NCI-H82 treated with DMSO at 0.1 percent for 48 hours (cell line): ENCODE data around the gene CLCNKA.
A peak's percentile ranks its signal among the peaks of the same experiment; 100 is the strongest.
"Not testable (repeated sequence)": the region's sequence is repeated elsewhere in the genome, so short reads cannot be mapped to it uniquely, and the experiment has no call there.

Experiments
- DNase-seq: peaks from one replicate; lab custom pipeline; 2025; ENCODE audit not compliant: unreplicated experiment; lab: John Stamatoyannopoulos, UW

Gene CLCNKA

DNA sequence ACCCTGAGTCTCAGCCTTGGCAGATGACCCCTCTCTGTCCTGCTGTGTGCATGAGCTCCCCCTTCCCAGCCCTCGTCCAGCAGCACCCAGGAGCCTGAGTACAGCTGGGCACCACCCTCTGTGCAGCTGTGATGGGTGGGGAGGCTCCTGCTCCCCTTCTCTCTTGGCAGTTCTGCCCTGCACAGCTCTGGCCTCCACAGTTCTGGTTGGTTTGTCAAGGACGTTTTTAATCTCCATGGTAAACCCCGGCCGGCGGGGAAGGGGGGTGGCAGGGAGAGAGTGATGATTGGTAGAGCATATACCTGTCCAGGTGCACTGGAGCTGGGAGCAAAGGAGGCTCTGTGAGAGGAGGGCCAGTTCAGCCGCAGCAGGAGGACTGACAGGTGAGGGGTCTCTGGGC, at the start of gene CLCNKA:
TSS of gene CLCNKA (plus strand) at position 356 of the 400 bp plus-strand sequence. CDS start 584 bp downstream, outside the sequence.
- DNase-seq, result no peak

- DNase-seq, result no peak
Measured at GRCh38 chr1:15972409-15972808, 49.4 kb upstream of the CLCNKA start.

DNA sequence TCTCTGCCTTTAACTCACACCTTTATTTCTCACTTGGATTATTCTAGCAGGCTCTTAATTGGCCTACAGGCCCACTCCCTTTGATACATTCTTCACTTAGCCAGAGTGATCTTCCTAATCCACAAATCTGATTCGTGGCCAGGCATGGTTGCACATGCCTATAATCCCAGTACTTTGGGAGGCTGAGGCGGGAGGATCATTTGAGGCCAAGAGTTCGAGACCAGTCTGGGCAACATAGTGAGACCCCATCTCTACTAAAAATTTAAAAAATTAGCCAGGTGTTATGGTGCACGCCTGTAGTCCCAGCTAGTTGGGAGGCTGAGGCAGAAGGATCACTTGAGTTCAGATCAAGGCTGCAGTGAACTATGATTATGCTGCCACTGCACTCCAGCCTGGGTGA, 48.1 kb upstream of the CLCNKA start:
- no peak for DNase-seq

GRCh38 chr1:15974855-15975254, 47.0 kb upstream of the CLCNKA start:
- DNase-seq, result no peak

- no peak for DNase-seq
Measured at GRCh38 chr1:15975358-15975804, 46.5 kb upstream of the CLCNKA start.

DNA sequence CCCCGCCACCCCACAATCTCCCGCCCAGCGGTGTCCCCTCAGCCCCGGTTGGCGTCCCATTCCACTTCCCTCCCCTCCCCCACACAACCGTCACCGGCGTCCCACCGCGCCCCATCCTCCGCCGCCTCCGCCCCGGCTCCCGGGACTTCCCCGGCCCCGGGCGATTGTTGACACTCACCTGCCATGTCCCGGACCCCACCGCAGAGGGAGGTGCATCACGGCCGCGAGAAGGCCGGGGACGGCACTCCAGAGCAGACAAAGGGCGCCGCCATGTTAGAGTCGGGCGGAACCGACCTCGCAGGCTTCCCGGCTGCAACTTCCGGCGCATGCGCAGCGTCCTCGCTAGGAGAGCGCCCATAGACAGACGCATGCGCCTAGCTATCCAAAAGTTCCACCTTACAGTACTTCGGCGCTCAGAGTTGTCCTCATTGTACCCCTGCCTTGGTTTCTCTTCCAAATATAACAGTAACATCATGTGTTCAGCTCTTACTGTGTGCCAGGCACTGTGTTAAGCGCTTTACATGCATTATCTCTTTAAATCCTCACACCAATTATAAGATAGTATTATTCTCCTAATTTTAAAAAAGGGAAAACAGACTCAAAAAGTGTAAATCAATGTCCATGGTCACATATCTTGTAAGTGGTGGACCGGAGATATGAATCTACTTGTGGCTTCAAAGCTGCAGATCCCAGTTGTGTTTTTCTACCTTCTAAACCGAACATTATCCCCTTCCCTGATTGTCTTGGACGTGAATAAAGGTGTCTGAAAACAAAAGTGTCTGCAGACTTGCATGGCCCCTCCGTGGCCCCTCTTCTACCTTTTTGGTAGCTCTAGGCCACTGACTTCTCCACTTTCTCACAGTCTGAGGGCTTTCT, 45.8 kb upstream of the CLCNKA start, which contains the start of gene ZBTB17:
TSS of gene ZBTB17 (minus strand) at position 297 of the 876 bp plus-strand sequence. CDS start 27,606 bp downstream, outside the sequence.
- peak; percentile 86 for DNase-seq

DNA sequence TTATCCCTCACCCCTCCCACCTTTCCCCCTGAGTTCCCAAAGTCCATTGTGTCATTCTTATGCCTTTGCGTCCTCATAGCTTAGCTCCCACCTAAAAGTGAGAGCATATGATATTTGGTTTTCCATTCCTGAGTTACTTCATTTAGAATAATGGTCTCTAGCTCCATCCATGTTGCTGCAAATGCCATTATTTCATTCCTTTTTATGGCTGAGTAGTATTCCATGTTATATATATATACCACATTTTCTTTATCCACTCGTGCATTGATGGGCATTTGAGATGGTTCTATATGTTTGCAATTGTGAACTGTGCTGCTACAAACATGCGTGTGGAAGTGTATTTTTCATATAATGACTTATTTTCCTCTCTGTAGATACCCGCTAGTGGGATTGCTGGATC, 43.9 kb upstream of the CLCNKA start:
- not testable (repeated sequence) for DNase-seq

- DNase-seq, result no peak
Measured at GRCh38 chr1:15981679-15982078, 40.2 kb upstream of the CLCNKA start.

DNA sequence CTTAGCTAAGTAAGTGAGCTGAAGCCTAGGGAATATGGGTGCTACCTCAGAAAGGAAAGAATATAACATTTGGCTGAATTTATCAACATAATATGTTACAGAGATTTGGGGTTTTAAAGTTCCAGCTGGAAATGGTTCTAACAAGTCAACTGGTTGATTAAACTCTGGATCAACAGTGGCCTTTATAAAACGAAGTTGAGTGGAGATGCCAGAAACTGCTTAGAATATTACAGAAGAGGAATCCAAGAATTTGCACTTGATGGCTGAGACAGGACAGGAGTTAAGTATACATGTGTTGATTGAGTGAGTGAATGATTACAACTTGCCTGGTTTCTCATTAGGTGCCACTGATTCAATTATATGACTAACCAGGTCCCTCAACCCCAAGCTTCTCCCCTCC, 38.6 kb upstream of the CLCNKA start:
- DNase-seq, result no peak

DNA sequence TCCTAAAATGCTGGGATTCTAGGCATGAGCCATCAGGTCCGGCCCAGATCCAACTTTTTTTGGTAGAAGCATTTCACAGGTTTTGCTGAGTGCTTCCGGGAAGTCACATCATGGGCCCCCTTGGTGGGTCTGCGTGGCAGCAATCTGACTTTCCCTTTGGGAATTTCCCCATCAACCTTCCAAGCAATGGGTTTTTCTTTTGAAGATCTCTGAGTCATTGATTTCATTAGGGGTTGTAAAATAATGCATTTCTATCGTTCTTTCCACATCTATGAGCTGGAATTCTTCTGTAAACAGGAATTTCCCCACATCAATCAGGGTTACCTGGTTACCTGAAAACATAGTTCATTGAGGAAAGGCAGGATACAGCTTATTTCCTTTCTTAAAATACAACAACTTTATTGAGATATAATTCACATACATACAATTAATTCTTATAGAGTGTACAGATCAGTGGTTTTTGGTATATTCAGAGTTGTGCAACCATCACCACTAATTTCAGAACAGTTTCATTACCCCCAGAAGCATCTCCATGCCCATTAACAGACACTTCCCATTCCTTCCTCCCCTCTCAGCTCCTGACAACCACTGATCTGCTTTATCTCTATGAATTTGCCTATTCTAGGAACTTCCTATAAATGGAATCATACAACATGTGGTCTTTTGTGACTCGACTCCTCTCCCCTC, 36.1 kb upstream of the CLCNKA start:
- DNase-seq, result no peak

GRCh38 chr1:15988856-15989736, 32.7 kb upstream of the CLCNKA start:
- DNase-seq, result no peak

DNA sequence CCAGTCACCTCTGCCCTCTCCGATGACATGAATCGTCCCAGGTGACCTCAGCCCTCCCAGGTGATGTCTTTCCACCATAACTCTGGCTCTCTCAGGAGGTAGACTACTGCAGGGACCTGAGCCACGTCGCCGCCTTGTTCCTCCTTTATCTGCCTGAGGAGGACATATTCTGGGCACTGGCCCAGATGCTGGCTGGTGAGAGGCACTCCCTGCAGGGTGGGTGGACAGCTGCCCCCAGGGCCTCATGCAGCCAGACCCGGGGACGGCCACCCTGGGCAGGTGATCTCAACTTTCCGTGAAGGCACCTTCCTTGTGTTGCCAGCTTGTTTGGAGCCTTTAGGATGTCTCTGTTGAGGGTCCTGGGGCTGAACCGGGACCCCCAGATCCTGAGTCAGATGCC, 32.1 kb upstream of the CLCNKA start:
- no peak for DNase-seq

DNA sequence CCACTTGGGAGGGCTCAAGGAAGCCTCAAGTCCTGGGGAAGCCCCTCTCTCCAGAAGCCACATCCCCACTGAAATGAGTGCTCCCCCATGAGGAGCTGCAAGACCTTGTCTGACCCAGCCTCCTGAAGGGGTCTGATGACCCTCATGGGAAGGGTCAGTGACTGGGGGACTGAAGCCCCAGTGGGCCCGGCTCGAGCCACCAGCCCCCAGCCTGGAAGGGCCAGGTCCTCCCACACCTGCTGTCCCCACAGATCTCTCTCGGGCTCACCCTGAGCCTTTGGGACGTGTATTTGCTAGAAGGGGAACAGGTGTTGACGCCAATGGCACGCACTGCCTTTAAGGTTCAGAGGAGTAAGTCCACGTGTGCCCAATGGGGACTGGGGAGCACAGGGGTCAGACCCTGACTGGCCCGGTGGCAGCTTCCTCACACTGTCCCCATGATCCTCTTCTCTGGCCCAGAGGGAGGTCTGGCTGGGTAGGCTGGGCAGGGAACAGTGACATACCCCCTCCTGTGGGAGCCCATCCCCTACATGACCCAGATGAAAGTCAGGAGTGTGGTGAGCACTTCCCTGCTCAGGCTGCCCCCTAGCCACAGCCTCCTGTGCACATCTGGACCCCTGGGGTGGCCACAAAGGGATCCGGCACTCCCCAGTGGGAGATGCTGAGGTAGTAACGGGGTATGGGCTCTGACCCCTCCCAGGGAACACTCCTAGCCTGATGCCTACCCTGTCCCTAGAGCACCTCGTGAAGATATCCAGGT, 30.2 kb upstream of the CLCNKA start:
- DNase-seq, result no peak

DNA sequence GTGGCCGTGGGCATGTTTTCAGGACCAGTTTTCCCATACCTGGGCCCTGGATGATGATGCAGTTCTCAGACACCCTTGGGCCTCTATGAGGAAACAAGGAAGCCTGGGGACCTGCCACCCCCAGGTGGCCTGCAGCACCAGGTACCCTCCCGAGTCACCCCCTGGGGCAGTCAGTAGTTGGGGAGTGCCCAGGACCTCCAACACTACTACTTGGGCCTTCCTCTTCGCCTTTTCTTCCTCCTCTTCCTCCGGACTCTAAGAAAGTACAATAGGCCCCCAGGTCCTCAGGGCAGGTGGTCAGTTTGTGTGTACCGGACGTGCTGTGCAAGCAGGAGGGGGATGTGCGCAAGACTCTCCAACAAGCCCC, 29.7 kb upstream of the CLCNKA start:
- DNase-seq, result no peak

GRCh38 chr1:15992582-15993500, 29.0 kb upstream of the CLCNKA start:
- DNase-seq, result no peak

GRCh38 chr1:15993666-15994065, 28.2 kb upstream of the CLCNKA start:
- no peak for DNase-seq

DNA sequence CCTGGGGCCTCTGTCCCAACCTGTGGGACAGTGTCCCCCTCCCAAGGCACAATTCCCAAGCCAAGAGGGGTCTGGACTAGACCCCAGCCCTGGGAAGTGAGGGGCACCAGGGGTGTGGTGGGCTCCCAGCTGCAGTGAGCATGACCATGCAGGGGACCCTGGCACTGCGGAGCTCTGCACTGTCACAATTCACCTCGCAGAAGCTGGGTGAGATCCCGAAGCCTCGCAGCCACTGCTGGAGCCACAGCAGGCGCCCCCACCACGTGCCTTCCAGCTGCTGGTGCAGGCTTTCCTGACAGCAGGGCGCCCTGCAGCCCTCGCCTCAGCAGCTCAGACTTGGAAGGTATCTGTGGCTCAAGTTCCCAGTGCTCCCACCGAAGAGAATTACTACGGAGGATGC, 27.8 kb upstream of the CLCNKA start:
- no peak for DNase-seq

DNA sequence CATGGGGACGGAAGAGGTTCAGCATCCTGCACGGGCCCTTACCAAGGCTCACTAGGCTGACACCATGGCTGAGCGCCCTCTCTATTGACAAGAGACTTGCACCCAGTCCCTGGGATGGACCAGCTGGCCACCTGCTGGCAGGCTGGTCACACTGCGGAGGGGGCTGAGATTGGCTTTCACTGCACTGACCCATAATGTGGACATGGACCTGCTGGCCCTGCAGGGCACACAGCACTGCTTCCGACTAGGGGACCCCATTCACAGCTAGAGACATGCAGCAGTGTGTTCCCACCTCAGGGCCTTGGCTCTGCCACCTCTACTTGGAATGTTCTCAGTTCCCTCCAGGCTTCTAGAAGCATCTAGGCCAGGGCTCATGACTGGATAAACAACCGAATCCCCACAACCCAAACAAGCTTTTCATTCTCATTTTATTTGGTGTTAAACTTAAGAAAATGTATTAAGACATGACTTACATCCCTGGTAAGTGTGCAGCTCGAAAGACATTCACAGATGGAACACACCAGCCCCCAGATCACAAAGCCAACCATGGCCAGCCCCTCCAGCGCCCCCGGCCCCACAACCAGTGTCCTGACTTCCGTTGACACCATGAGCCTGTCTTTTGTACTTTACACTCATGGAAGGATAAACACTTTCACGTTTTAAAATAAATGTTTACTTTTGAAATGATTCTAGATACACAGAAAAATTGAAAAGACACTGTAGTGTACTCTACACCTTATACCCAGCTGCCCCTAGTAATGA, 27.1 kb upstream of the CLCNKA start:
- no peak for DNase-seq
